Brain microvascular endothelial cell (primary cell): ENCODE data around the gene GDE1.

Experiments used
- DNase-seq: peaks from one replicate; pipeline ENCODE4 v3.0.0-alpha.2; 2020
- H3K27ac ChIP-seq: fragments of 250-450 bp; sonication (Bioruptor Pico); 2 replicates; pipeline ENCODE4 v1.5.1; 2020; ENCODE audit warnings: mild to moderate bottlenecking, moderate library complexity
- H3K27me3 ChIP-seq: fragments of 250-450 bp; sonication (Bioruptor Pico); replicated peaks from 2 replicates; pipeline ENCODE4 v1.5.1; 2020; ENCODE audit warnings: mild to moderate bottlenecking
- H3K36me3 ChIP-seq: fragments of 250-450 bp; sonication (Bioruptor Pico); replicated peaks from 2 replicates; pipeline ENCODE4 v1.5.1; 2020; ENCODE audit warnings: mild to moderate bottlenecking
- H3K4me3 ChIP-seq: 2 replicates; pipeline ENCODE4 v1.5.1; 2011; ENCODE audit warnings: low read depth, mild to moderate bottlenecking, control low read depth, low read length, moderate library complexity
- in situ Hi-C: cut with HindIII; loops from 2 replicates; pipeline ENCODE4 v1.10.0; 2017; ENCODE audit warnings: low sequenced_read_pairs, low pct_ligation_motif_present
- TF ChIP-seq, protein P1 (sequence below): IDR thresholded peaks from 2 replicates; pipeline ENCODE4 v1.5.1; 2011; ENCODE audit warnings: low read depth, mild to moderate bottlenecking, moderate library complexity, low read length, control low read depth, inconsistent platforms; ENCODE audit errors: missing control alignments

GDE1 gene

DNA sequence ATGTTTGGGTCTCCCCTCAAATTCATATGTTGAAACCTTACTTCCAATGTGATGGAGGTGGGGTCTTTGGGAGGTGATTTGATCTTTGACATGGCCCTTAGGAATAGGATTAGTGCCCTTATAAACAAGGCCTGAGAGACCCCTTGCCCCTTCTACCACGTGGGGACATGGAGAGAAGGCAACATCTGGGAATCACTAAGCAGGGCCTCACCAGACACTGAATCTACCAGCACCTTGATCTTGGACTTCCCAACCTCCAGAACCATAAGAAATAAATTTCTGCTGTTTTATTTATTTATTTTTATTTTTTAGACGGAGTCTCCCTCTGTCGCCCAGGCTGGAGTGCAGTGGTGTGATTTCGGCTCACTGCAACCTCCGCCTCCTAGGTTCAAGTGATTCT, 40.1 kb downstream of the GDE1 start:
- no peak for DNase-seq
- Histone ChIP-seq H3K4me3 (no peak overlapping the region), H3K36me3 (no peaks in the 10 kb centered on the region), H3K27ac (no peak overlapping the region), H3K27me3 (no peaks in the 10 kb centered on the region)
- in situ Hi-C loops, result no loop called here
- TF ChIP-seq, protein P1, sequence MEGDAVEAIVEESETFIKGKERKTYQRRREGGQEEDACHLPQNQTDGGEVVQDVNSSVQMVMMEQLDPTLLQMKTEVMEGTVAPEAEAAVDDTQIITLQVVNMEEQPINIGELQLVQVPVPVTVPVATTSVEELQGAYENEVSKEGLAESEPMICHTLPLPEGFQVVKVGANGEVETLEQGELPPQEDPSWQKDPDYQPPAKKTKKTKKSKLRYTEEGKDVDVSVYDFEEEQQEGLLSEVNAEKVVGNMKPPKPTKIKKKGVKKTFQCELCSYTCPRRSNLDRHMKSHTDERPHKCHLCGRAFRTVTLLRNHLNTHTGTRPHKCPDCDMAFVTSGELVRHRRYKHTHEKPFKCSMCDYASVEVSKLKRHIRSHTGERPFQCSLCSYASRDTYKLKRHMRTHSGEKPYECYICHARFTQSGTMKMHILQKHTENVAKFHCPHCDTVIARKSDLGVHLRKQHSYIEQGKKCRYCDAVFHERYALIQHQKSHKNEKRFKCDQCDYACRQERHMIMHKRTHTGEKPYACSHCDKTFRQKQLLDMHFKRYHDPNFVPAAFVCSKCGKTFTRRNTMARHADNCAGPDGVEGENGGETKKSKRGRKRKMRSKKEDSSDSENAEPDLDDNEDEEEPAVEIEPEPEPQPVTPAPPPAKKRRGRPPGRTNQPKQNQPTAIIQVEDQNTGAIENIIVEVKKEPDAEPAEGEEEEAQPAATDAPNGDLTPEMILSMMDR, result no peak

DNA sequence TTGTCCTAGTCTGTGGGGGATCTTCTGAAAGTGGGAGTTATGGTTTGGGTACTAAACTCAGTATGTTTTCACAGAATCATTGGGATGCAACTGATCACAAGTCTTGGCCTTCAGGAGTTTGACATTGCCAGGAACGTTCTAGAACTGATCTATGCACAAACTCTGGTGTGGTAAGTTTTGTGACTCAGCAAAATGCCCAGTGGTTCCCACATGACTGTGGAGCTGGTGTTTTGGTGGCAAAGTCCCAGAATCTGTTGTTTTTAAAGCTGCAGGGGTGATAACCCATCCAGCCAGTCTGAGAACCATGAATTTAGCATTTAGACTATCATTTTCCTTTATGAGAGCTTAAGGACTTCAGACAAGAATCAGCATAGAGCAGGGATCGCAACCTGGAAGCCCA, 40.6 kb downstream of the GDE1 start:
- H3K27ac ChIP-seq, result no peak overlapping the region
- in situ Hi-C loops, result no loop called here
- TF ChIP-seq, protein P1, result no peak
- H3K4me3 ChIP-seq, result no peak overlapping the region
- H3K27me3 ChIP-seq, result no peaks in the 10 kb centered on the region
- H3K36me3 ChIP-seq, result no peaks in the 10 kb centered on the region
- DNase-seq, result no peak

DNA sequence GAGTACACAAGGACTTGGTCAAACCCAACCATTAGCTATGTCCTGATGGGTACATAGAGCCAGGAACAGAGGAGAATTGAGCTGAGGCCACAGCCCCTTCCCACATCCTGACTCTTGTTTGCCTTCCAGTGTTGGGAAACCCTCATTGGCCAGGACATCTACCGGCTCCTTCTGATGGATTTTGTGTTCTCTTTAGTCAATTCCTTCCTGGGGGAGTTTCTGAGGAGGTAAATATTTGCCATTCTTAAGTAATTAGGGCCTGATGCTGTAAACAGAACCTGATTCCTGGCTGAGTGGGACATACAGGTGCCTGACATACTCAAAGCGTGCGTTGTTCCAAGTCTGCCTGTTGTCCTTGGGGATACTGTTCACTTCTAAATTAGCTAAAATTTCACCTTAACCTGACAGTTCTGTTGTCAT, 42.6 kb downstream of the GDE1 start:
- no peak for DNase-seq
- TF ChIP-seq, protein P1, result no peak
- in situ Hi-C loops, result no loop called here
- H3K4me3 ChIP-seq, result no peak overlapping the region
- no peaks in the 10 kb centered on the region for H3K36me3 ChIP-seq
- H3K27ac ChIP-seq, result no peak overlapping the region
- no peaks in the 10 kb centered on the region for H3K27me3 ChIP-seq

DNA sequence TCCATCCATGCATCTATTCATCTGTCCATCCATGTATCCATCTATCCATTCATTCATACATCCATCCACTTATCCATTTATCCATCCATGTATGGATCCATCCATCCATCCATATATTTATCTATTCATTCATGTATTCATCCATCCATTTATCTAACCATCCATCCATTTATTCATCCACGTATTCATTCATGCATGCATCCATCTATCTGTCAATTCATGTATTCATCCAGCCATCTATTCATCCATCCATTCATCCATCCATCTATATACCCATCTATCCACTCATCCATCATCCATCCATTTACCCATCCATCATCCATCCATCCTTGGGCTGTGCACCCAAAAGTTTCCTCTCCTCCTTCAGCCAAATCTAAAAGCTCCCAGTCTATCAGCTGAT, 43.4 kb downstream of the GDE1 start:
- no peaks in the 10 kb centered on the region for H3K27me3 ChIP-seq
- H3K4me3 ChIP-seq, result no peak overlapping the region
- no peak for DNase-seq
- H3K27ac ChIP-seq, result no peak overlapping the region
- no peaks in the 10 kb centered on the region for H3K36me3 ChIP-seq
- TF ChIP-seq, protein P1, result no peak
- in situ Hi-C loops, result no loop called here

DNA sequence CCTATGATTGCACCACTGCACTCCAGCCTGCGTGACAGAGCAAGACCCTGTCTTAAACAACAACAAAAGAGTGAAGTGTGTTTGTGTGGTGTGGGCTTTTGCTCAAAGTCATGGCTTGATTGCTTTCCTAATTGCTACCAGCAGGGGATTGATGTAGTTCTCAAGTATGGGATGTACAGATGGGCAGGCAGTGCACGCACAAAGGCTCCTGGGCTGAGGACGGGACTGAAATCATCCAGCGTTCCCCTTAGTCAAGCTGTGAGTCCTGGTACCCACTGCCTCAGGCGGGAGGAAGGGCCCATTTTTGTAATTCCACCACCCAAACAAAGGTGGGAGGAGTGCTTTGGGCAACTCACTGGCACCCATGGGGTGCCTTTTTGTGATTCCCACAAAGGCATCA, 47.3 kb downstream of the GDE1 start:
- no peak for DNase-seq
- in situ Hi-C loops, result no loop called here
- Histone ChIP-seq H3K4me3 (no peak overlapping the region), H3K27me3 (no peaks in the 10 kb centered on the region), H3K36me3 (no peaks in the 10 kb centered on the region), H3K27ac (no peak overlapping the region)
- TF ChIP-seq, protein P1, result no peak

DNA sequence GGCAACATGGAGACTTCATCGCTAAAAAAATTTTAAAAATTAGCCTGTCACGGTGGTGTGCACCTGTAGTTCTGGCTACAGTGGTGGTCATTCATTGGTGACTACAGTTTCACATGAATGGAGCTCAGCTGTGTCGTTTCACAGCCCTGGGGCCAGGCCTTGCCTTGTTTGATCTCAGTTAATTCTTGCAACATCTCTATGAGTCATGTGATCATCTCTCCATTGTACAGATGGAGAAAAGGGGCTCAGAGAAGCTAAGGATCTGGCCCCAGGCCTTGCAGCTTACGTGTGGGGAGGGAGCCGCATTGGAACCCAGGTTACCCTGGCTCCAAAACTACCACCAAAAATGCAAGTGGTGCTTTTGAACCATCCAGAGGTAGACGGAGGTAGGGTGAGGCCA, 49.4 kb downstream of the GDE1 start:
- in situ Hi-C loops, result no loop called here
- H3K27me3 ChIP-seq, result no peaks in the 10 kb centered on the region
- DNase-seq, result no peak

More for the DNA sequence above, 49.4 kb downstream of the GDE1 start:
- Histone ChIP-seq H3K4me3 (no peak overlapping the region), H3K27ac (no peak overlapping the region), H3K36me3 (no peaks in the 10 kb centered on the region)
- TF ChIP-seq, protein P1, result no peak
